ENCODE results near the gene DDX23.

DNA sequence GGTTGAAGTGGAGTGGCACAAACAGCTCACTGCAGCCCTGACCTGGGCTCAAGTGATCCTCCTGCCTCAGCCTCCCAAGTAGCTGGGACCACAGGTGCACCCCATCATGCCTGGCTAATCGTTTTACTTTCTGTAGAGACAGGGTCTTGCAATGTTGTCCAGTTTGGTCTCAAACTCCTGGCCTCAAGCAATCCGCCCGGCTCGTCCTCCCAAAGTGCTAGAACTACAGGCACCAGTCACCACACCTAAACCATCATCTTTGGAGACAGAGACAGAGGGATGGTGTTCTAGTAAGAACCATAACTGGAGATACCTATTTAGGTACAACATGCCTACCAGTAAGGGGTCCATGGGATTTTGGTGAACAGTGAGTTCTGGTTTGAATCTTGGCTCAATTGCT, 2.5 kb upstream of the DDX23 start:
- TF ChIP-seq, protein P1, sequence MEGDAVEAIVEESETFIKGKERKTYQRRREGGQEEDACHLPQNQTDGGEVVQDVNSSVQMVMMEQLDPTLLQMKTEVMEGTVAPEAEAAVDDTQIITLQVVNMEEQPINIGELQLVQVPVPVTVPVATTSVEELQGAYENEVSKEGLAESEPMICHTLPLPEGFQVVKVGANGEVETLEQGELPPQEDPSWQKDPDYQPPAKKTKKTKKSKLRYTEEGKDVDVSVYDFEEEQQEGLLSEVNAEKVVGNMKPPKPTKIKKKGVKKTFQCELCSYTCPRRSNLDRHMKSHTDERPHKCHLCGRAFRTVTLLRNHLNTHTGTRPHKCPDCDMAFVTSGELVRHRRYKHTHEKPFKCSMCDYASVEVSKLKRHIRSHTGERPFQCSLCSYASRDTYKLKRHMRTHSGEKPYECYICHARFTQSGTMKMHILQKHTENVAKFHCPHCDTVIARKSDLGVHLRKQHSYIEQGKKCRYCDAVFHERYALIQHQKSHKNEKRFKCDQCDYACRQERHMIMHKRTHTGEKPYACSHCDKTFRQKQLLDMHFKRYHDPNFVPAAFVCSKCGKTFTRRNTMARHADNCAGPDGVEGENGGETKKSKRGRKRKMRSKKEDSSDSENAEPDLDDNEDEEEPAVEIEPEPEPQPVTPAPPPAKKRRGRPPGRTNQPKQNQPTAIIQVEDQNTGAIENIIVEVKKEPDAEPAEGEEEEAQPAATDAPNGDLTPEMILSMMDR (conservative IDR thresholded peaks at IDR 0.05; ENCODE audit: low read depth, low read length) = no peak
- TF ChIP-seq POLR2A (IDR thresholded peaks at IDR 0.05; ENCODE audit: low read depth, low read length) = no peak
- TF ChIP-seq RAD21 (IDR thresholded peaks at IDR 0.05; ENCODE audit: low read length) = no peak
- TF ChIP-seq, protein P2, sequence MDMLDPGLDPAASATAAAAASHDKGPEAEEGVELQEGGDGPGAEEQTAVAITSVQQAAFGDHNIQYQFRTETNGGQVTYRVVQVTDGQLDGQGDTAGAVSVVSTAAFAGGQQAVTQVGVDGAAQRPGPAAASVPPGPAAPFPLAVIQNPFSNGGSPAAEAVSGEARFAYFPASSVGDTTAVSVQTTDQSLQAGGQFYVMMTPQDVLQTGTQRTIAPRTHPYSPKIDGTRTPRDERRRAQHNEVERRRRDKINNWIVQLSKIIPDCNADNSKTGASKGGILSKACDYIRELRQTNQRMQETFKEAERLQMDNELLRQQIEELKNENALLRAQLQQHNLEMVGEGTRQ (IDR thresholded peaks at IDR 0.05; ENCODE audit: low read depth, low read length) = no peak
- TF ChIP-seq CEBPB (IDR thresholded peaks at IDR 0.05; ENCODE audit: low read depth, low read length) = no peak
- TF ChIP-seq FOS (IDR thresholded peaks at IDR 0.05; ENCODE audit: low read depth, low read length) = no peak
- no peak for TF ChIP-seq SMC3 (IDR thresholded peaks at IDR 0.05; ENCODE audit: low read depth, low read length)
